Right ventricle myocardium superior (tissue), 1 donor: ENCODE results near the gene AKAP8L. TPM values are rescaled to one million over a fixed set of nuclear protein-coding genes. Genes with fewer than 3 reads are reported as not detected.
"Not testable (repeated sequence)": the region's sequence is repeated elsewhere in the genome, so short reads cannot be mapped to it uniquely, and the experiment has no call there.

Experiments used
- ATAC-seq: fragments of 200-7000 bp; cut with Tn5 transposase; one replicate; pipeline ENCODE4 v1.9.1; 2020; ENCODE audit warnings: mild to moderate bottlenecking; ENCODE audit not compliant: poor library complexity
- DNase-seq: peaks from one replicate; pipeline ENCODE4 v3.0.0-alpha.2; 2020
- intact Hi-C: fragments of 100-400 bp; cut with DNase I; formaldehyde crosslinking; loops from one replicate; pipeline ENCODE4 v1.11.2; 2022
- microRNA-seq: library from miRNA; unstranded; fragments of <30 nt; microRNA quantifications from one replicate; pipeline ENCODE4 v1.2.0, GENCODE V29; 2020
- total RNA-seq: library from RNA; stranded (reverse); fragmentation: NEBNext Ultra II Directional; extraction: Animal tissue kit (Norgen Biotek cat#: 25700); gene quantifications from one replicate; pipeline ENCODE4 v1.2.1, GENCODE V29; 2021
- donor health status: DM: no; HTN: yes; CAD: no; lungs with severe emphysema.

Gene AKAP8L
- total RNA-seq, 1 donor from 2014 or later, result 74.5 TPM

DNA sequence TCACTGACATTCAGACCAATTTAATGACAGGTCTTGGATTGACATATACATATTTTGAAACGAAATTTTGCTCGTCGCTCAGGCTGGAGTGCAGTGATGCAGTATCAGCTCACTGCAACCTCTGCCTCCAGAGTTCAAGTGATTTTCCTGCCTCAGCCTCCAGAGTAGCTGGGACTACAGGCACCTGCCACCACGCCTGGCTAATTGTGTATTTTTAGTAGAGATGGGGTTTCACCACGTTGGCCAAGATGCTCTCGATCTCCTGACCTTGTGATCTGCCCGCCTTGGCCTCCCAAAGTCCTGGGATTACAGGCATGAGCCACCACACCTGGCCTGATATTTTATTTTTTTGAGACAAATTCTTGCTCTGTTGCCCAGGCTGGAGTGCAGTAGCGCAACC, 66.3 kb downstream of the AKAP8L start:
- intact Hi-C loops, DNase-seq, ATAC-seq: not testable (repeated sequence)

DNA sequence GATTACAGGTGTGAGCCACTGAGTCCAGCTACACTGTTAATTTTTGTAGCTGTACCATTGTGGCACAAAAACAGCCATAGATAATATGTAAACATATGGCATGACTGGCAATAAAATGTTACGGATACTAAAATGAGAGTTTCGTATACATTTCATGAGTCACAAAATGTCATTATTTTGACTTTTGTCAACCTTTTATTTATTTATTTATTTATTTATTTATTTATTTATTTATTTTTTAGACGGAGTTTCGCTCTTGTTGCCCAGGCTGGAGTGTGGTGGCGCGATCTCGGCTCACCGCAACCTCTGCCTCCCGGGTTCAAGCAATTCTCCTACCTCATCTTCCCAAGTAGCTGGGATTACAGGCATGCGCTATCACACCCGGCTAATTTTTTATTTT, 77.5 kb downstream of the AKAP8L start:
- ATAC-seq, DNase-seq, intact Hi-C loops: not testable (repeated sequence)

DNA sequence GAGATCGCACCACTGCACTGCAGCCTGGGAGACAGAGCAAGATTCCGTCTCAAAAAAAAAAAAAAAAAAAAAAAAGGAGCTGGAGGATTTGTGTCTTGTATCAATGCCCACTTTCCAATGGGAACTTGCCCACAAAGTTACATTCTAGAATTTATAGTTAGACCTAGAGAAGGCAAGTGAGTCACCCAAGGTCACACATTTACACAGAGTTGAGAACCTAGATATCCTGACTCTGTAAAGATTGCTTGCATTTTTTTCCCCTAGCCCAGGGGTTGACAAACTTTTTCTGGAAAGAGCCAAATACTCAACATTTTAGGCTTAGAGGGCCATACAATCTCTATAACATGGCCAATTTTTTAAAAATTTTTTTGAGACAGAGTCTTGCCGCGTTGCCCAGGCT, 78.7 kb downstream of the AKAP8L start:
- ATAC-seq, result no peak
- no peak for DNase-seq
- intact Hi-C loops, result no loop called here

DNA sequence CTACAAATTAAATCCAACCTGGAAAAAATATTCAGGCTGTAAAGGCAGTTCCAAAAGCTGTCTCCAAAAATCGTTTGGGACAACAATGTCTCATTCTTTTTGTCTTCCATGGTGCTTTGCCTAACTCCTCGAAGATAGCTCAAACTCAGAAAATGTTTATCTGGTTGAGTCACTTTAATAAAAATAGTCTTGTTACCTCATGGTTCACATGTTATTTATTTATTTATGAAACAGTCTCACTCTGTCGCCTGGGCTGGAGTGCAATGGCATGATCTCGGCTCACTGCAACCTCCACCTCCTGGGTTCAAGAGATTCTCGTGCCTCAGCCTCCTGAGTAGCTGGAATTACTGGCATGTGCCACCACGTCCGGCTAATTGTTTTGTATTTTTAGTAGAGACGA, 81.6 kb downstream of the AKAP8L start:
- intact Hi-C loops, result no loop called here
- ATAC-seq (no peak), DNase-seq (no peak)

DNA sequence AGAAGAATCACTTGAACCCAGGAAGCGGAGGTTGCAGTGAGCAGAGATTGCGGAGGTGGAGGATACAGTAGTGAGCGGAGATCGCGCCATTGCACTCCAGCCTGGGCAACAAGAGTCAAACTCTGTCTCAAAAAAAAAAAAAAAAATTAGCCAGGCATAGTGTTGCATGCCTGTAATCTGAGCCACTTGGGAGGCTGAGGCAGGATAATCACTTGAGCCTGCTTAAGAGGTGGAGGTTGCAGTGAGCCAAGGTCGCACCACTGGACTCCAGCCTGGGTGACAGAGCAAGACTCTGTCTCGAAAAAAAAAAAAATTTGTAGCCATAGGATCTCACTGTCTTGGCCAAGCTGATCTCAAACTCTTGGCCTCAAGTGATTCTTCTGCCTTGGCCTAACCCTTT, 82.8 kb downstream of the AKAP8L start:
- DNase-seq, intact Hi-C loops: not testable (repeated sequence)
- peak; percentile 50 for ATAC-seq

DNA sequence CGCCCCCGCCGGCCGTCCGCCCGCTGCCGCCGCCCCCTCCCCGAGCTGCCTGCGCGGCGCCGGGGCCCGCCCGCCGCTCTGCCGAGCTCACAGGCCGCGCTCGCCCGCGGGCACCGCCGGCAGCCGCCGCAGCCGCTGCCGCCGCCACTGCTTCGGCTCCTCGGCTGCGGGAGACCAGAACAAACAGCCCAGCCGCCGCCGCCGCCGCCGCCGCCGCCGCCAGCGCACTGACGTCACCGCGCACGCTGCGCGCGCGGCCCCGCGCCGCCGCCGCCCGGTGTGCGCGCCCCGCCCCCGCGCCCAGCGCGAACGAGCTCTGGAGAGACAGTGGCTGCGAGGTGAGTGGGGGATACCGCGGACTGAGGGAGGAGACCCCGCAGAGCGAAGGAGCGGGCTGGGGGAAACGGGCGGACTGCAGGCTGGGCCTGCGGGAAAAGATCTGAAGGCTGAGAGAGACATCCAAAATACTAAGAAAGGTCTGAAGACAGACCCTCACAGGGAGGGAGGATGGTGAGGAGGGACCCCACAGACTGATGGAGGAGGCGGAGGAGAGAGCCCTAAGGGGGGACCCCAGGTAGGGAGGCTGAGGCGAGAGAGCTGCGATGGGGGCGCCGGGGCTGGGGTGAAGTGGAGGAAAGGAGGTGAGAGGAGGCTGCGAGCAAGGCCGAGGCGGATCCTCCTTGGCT, 86.3 kb downstream of the AKAP8L start, which contains the start of gene BRD4:
Gene BRD4, minus strand, starts transcription at position 229 of the 686 bp plus-strand sequence. CDS start 59,440 bp downstream, outside the sequence.
- intact Hi-C loops, result loop anchor here (5.0 kb wide), 2 partner anchors 35 to 50 kb away; no protein-coding TSS in a partner anchor
- ATAC-seq (peak; percentile 79), DNase-seq (peak; percentile 85)

DNA sequence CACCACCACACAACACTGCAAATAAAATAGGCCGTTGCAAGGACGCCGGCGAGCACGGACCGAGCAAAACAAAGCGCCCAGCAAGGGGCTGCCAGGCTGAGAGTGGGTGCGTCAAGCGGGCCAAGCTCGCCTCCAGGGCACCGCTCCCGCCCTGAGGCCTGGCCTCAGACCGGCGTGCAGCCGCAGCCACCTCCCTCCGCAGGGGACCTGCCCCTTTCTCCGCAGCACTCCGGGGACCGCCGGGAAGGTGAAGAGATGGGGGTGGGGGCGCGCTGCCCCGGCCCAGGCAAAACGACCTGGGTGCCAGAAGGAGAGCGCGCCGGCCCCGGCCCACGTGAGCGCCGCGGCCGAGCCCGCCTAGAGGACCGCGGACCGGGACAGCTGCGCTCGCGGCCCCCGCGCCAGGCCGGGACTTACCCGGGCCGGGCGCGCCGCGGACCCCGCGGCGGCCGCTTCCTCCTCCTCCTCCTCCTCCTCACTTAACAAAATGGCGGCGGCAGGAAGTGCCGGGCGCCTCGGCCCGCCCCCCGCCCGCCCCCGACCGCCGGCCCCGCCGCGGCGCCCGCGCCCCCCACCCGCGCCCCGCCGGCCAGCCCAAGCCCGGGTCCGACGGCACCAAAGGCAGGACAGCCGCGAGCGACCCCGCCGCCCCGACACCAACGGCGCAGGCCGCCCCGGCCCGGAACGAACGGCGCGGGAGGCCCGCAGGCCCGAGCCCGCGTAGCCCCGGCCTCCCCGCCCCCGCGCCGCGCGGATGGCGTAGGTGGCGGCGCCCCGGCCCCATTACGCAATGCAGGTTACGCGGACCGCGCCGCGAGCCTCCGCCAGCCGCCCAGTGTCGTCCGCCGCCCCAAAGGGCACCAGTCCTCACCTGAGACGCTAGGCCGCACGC, 87.1 kb downstream of the AKAP8L start:
- intact Hi-C loops, result loop anchor here (5.0 kb wide), 2 partner anchors 36 to 49 kb away; no protein-coding TSS in a partner anchor
- peak; percentile 71 for DNase-seq
- peak; percentile 19 for ATAC-seq

DNA sequence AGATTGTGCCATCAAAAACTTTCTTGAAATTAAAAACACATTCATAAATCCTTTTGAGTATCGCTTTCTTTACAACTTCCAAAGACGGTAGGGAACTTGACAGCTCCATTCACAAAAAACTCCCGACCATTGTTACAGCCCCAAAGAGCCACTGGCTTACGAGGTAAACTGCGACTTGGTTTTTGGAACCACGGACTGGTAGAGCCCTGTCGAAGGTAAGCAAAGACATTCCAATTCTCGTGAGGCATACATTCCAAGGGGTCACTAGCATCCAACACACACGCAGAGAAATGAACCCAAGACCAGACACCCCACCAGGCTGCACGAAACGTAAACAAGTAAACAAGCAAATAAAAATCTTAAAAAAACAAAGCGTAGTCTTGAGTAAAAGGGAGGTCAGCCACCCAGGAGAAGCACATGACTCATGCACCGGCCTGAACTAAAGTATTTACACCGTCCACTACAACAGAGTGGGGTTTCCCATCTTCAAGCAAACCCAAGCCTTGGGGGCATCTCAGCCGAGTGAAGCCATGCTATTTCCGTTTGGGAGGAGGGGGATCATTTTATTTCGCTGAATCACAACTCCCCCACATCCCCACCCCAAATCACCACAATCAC, 87.9 kb downstream of the AKAP8L start:
- intact Hi-C loops, result loop anchor here (5.0 kb wide), 2 partner anchors 36 to 49 kb away; no protein-coding TSS in a partner anchor
- ATAC-seq (no peak), DNase-seq (no peak)

Small RNA genes lying within 50 kb of the gene (microRNA-seq; reads per million reads assigned to microRNA genes)
- not detected for gene MIR1470

Other genes with a start within 250 kb of the AKAP8L start
- gene NOTCH3, start 218.0 kb downstream of the AKAP8L start, total RNA-seq, result 25.0 TPM
- 0.27 TPM for gene EPHX3, start 186.5 kb downstream of the AKAP8L start, total RNA-seq
- 55.1 TPM for gene BRD4, start 86.4 kb downstream of the AKAP8L start, total RNA-seq
- 20.6 TPM for gene AKAP8, start 39.2 kb downstream of the AKAP8L start, total RNA-seq
- 21.9 TPM for gene WIZ, start 31.0 kb upstream of the AKAP8L start, total RNA-seq
- 0.65 TPM for gene RASAL3, start 45.6 kb upstream of the AKAP8L start, total RNA-seq
- not detected for gene PGLYRP2, start 60.5 kb upstream of the AKAP8L start, total RNA-seq
- not detected for gene CYP4F22, start 89.5 kb upstream of the AKAP8L start, total RNA-seq
- gene CYP4F8, start 196.2 kb upstream of the AKAP8L start, total RNA-seq, result not detected
- gene CYP4F3, start 221.9 kb upstream of the AKAP8L start, total RNA-seq, result 0.24 TPM